GM19467 (cell line): ENCODE measurements around the gene RPS29.
A peak's percentile ranks its signal among the peaks of the same experiment; 100 is the strongest.
"Not testable (repeated sequence)": the region's sequence is repeated elsewhere in the genome, so short reads cannot be mapped to it uniquely, and the experiment has no call there.

Experiments
- ATAC-seq: cut with Tn5 transposase; IDR thresholded peaks from one replicate; pipeline ENCODE4 v1.9.1; 2021; ENCODE audit warnings: mild to moderate bottlenecking, moderate library complexity; ENCODE audit not compliant: unreplicated experiment

Gene RPS29

DNA sequence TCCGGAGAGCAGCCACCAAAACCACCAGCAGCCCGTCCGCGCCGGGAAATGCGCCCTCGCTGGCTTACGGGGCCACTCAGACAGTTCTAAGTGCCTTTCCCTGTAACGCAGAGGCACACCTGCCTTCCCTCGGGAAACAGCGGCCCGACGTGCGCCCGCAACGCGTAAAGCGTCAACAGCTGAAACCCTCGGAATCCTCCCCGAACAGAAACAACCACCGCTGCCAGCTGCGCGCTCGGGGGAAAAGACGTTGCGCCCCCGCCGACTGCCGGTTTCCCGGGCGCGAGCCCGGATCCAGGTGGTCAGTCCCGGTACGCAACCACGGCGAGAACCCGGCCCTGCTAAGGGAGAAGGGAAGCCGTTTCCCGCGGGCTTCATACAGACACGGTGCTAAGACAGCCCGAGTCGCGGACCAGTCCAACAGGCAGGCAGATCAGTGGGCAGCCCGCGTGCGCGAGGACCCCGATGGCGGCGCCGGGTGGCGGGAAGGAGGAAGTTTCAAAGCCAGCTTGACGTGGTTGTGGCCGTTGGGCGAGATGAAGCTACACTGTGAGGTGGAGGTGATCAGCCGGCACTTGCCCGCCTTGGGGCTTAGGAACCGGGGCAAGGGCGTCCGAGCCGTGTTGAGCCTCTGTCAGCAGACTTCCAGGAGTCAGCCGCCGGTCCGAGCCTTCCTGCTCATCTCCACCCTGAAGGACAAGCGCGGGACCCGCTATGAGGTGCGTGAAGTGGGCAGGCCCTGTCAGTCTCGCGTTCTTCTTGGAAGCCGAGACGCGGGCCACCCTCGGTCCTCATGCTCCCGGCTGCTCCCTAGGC lies 12.5 kb upstream of the RPS29 start, which contains the start of gene LRR1:
Gene LRR1 (plus strand): TSS at position 456 of the 816 bp plus-strand sequence. CDS start 81 bp downstream, at position 537.
- ATAC-seq, result peak; percentile 47

DNA sequence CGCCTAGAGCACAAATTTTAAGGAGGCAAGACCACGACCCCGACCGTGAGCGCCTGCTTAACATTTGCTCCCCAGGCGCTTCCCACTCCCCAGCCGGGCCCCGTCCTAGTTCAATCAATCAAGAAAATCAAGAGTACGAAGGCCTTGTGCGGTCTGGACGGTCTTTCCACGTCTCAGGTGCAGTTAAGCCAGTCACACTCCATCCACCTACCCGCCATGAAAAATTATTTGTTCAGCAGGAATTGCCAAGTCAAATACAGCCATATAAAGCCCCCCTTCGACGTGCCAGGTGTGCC lies 12.0 kb upstream of the RPS29 start:
- no peak for ATAC-seq

GRCh38 chr14:49594347-49595091 lies 8.3 kb upstream of the RPS29 start:
- no peak for ATAC-seq

GRCh38 chr14:49593016-49593415 lies 6.8 kb upstream of the RPS29 start:
- no peak for ATAC-seq

DNA sequence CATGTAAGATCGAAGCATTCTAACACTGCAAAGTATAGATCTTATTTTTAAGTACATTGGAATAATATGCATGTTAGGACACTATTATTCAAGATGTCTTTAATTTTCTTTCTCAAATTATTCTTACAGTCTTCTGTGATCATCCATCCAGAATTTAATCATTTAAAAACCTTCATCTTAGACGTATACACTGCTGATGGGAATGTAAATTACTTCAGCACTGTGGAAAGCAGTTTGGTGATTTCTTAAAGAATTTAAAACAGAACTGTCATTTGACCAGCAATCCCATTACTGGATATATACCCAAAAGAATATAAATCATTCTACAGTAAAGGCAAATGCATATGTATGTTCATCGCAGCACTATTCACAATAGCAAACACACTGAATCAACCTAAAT lies 3.2 kb upstream of the RPS29 start:
- ATAC-seq, result no peak

DNA sequence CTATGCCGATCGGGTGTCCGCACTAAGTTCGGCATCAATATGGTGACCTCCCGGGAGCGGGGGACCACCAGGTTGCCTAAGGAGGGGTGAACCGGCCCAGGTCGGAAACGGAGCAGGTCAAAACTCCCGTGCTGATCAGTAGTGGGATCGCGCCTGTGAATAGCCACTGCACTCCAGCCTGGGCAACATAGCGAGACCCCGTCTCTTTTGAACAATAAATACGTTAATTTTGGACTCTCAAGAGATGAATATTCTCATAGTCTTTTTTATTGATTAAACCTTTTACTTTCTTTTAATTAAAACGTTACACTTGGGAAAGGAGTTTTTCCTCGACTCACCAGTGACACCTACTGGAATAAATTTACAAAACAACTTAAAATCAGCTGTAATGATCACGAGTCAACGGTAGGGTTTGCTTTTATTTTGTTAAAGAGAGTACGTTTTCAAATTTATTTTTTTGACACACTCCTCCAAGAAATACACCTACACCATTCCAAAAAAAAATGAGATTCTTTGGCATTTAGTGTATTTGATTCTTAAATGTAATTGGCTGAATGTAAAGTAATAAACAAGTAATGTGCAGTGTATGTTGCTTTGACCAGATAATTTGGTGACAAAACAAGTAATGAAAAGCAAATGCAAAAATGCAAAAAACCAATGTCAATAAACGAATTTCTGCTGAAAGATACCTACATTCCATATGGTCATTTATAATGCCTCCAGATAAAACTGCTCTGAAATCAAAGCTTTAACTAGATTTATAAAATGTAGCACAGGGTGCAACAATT lies 687 bp upstream of the RPS29 start:
- peak; percentile 30 for ATAC-seq

DNA sequence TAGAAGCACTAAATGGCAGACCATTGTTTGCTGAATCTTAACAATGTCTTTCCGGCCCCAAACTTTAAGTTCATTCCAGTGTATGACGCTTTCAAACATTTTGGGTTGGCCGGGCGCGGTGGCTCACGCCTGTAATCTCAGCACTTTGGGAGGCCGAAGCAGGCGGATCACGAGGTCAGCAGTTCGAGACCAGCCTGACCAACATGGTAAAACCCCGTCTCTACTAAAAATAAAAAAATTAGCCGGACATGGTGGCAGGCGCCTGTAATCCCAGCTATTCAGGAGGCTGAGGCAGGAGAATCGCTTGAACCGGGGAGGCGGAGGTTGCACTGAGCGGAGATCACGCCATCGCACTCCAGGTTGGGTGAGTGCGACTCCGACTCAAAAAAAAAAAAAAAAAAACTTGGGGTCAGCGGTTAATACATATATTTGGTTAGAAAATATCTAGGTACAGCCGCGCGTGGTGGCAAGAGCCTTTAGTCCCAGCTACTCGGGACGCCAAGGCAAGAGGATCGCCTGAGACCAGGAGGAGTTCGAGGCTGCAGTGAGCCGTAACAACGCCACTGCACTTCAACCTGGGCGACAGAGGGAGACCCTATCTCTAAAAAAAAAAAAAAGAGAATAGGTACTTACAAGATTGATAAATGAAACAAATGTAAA lies 1.1 kb downstream of the RPS29 start:
- ATAC-seq, result not testable (repeated sequence)

DNA sequence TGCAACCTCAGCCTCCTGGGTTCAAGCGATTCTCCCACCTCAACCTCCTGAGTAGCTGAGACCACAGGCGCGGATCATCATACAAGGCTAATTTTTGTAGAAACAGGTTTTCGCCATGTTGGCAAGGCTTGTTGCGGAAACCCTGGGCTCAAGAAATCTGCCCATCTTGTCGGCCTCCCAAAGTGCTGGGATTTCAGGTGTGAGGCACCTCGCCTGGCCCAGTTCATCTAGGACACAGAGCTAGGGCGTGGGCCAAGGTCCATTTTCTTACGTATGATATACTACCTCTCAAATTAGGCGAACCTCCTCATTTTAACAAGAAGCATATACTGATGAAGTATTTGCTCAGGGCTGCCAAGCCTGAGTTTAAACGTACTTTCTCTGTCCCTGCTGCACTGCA lies 2.1 kb downstream of the RPS29 start:
- ATAC-seq, result no peak

DNA sequence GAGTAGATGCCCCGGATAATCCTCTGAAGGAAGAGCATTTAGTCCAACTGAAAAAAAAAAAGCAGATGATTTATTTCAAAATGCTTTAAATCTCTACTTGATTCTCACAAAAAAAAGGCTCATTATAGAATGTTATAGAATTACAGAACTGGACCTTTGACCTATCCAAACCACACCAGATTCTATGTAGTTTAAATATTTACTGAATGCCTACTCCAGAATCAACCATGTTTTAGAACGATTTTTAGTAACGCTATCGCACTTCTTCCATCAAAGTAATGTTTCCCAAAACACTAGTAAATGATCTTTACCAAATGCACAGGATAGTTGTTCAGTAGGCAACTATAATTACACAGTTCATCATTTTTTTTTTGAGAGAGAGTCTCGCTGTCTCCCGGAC lies 2.6 kb downstream of the RPS29 start:
- ATAC-seq, result no peak

- no peak for ATAC-seq
Measured at GRCh38 chr14:49582113-49582977, 3.8 kb downstream of the RPS29 start.

DNA sequence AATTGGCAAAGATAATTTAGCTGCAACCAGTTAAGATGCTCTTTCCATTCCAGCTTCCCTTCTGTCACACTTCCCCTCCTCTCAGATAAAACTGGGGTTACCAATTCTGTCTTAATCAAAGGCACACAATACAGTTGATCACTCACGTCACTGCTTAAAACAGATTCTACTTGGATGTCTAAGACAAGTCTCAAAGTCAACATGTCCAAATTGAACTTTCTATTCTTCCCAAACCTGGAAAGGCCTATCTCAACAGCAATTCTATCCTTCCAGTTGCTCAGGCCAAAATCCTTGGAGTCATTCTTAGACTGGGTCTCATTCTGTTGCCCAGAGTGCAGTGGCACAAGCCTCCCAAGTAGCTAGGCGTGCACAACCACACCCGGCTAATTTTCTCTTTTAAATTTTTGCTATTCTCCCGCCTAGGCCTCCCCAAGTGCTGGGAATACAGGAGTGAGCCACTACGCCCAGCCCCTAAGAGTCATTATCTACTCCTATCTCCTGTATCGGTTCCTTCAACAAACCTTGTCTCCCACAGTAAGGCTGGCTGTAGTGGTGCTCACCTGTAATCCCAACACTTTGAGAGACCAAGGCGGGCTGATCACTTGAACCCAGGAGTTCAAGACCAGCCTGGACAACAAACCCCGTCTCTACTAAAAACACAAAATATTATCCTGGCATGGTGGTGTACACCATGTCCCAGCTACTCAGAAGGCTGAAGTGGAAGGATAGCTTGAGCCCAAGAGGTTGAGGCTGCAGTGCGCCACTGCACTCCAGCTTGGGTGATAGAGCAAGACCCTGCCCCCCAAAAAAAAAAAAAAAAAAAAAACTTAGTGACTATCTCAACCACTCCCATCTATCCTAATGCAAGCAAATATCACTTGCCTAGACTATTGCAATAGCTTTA lies 4.7 kb downstream of the RPS29 start:
- ATAC-seq, result no peak

- no peak for ATAC-seq
Measured at GRCh38 chr14:49579841-49580240, 6.3 kb downstream of the RPS29 start.

DNA sequence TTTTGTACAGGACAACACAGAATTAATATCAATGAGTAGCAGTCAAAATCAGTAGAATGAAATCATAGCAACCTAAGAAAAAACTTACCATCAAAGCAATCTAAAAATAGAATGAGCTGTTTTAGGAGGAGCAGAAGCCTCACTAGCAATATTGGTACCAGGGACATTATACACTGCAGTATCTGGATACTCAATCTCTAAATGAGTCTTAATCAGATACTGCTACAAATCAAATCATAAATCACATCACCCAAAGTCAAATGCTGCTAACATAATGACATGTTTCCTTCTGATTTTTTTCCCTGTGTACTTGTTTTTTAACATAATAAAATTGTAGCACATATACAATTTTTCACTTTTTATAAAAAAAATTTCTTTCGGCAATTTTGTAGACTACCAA lies 8.0 kb downstream of the RPS29 start:
- no peak for ATAC-seq

DNA sequence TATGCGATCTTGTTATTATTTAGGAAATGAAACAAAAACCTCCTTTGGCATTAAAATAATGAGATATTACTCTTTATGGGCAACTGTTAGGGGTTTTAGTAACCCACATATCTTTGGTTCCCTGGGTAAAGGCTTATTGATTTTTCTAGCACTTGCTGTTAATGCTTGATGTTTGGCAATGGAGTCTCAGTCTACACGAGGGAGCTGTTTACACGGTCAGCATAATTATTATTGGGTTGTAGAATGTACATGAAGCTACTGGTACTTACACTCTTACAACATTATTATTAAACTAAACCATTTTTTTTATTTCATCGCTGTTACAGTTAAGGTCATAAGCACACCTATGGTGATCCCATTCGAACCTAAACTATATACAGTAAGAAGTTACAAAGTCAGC lies 12.1 kb downstream of the RPS29 start:
- ATAC-seq, result no peak

DNA sequence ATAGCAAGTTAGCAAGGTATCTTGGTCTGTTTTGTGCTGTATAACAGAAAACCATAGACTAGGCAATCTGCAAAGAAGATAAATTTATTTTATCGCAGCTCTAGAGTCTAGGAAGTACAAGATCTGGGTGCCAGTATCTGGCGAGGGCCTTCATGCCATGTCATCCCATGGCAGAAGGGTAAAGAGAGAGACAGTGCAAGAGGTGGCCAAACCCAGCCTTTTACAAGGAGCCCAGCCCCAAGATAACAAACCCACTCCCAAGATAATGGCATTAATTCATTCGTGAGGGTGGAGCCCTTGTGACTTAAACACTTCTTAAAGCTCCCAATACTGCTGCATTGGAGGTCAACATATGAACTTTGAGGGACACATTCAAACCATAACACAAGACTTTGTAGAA lies 16.9 kb downstream of the RPS29 start:
- ATAC-seq, result no peak

DNA sequence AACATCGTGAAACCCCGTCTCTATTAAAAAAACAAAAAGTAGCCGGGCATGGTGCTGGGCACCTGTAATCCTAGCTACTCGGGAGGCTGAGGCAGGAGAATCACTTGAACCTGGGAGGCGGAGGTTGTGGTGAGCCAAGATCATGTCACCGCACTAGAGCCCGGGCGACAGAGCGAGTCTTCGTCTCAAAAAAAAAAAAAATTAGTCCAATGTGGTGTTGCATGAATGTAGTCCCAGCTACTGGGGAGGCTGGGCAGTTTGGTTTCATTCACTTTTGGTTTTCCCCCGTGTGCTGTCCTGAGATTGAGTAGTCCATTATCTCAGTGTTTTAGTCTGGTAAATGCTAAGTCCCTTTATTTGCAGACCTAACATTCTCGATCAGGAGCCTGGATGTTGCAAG lies 19.5 kb downstream of the RPS29 start:
- ATAC-seq, result no peak

DNA sequence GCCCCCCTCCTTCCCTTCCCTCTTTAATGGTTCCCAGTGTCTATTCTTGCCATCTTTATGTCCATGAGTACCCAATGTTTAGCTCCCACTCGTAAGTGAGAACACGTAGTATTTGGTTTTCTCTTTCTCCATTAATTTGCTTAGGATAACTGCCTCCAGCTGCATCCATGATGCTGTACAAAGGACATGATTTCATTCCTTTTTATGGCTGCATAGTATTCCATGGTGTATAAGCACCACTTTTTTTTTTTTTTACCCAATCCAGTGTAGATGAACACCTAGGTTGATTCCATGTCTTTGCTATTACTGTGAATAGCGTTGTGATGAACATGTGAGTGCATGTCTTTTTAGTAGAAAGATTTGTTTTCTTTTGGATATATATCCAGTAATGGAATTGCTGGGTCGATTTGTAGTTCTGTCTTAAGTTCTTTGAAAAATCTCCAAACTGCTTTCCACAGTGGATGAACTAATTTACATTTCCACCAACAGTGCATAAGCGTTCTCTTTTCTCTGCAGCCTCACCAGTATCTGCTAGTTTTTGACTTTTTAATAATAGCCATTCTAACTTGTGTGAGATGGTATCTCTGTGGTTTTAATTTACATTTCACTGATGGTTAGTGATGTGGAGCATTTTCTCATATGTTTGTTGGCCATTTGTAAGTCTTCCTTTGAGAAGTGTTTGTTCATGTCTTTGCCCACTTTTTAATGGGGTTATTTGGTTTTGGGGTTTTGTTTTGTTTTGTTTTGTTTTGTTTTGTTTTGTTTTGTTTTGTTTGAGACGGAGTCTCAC lies 26.0 kb downstream of the RPS29 start:
- no peak for ATAC-seq

- no peak for ATAC-seq
Measured at GRCh38 chr14:49553892-49554291, 32.3 kb downstream of the RPS29 start.
